KMS-11 (cell line): ENCODE results near the gene BTNL3.

Experiments used
- H2AFZ ChIP-seq: fragments of 200-600 bp; sonication (generic); 2 replicates; pipeline ENCODE4 v1.6.1; 2016; ENCODE audit warnings: antibody characterized with exemption, mixed run types, low read depth
- H3K27ac ChIP-seq: fragments of 200-600 bp; sonication (generic); 2 replicates; pipeline ENCODE4 v1.6.1; 2016; ENCODE audit warnings: mild to moderate bottlenecking, mixed run types
- H3K27me3 ChIP-seq: fragments of 200-600 bp; sonication (generic); 2 replicates; pipeline ENCODE4 v1.6.1; 2017; ENCODE audit warnings: mild to moderate bottlenecking, low read depth, mixed run types, moderate library complexity; ENCODE audit not compliant: insufficient read depth
- H3K36me3 ChIP-seq: fragments of 200-600 bp; sonication (generic); 2 replicates; pipeline ENCODE4 v1.6.1; 2017; ENCODE audit warnings: mild to moderate bottlenecking, mixed run types; ENCODE audit not compliant: insufficient read depth
- H3K4me1 ChIP-seq: fragments of 200-600 bp; sonication (generic); 2 replicates; pipeline ENCODE4 v1.6.1; 2016; ENCODE audit warnings: mild to moderate bottlenecking, low read depth, mixed run types; ENCODE audit not compliant: poor library complexity, severe bottlenecking
- H3K4me2 ChIP-seq: fragments of 200-600 bp; sonication (generic); 2 replicates; pipeline ENCODE4 v1.7.0; 2016; ENCODE audit warnings: mild to moderate bottlenecking, mixed run types
- H3K4me3 ChIP-seq: fragments of 200-600 bp; sonication (generic); IDR thresholded peaks from 2 replicates; pipeline ENCODE4 v1.6.1; 2017; ENCODE audit warnings: low read depth, low read length, mixed read lengths; ENCODE audit not compliant: insufficient read depth
- H3K79me2 ChIP-seq: fragments of 200-600 bp; sonication (generic); 2 replicates; pipeline ENCODE4 v1.6.1; 2016; ENCODE audit warnings: low read depth, mixed run types; ENCODE audit not compliant: insufficient read depth
- H3K9ac ChIP-seq: fragments of 200-600 bp; sonication (generic); 2 replicates; pipeline ENCODE4 v1.6.1; 2016; ENCODE audit warnings: mild to moderate bottlenecking, mixed run types
- H4K20me1 ChIP-seq: fragments of 200-600 bp; sonication (generic); 2 replicates; pipeline ENCODE4 v1.6.1; 2016; ENCODE audit warnings: mild to moderate bottlenecking, mixed run types; ENCODE audit not compliant: insufficient read depth
- TF ChIP-seq, protein P1 (sequence below): fragments of 200-600 bp; sonication (generic); conservative IDR thresholded peaks from 2 replicates; pipeline ENCODE4 v1.6.1; 2017; ENCODE audit warnings: low read depth, mild to moderate bottlenecking, antibody characterized with exemption, low read length, moderate library complexity, mixed read lengths

BTNL3 gene

DNA sequence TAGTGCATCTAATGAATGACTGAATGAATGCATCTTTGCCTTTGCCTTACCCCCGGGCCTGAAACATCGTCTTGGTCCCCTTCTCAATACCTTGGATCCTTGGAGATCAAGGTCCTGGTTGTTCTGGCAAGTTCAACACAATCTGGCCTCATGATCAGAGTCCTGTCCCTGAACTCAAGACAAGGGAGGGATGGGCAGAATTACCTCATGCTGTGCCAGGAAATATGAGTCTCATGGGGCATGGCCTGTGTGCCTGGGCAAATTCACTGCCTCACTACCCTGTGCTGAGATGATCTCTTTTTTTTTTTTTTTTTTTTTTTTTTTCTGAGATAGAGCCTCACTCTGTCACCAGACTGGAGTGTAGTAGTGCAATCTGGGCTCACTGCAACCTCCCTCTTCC lies 630 bp upstream of the BTNL3 start:
- Histone ChIP-seq H3K4me3 (no peak overlapping the region), H3K27me3 (no peaks in the 10 kb centered on the region), H2AFZ (no peak overlapping the region), H3K36me3 (no peaks in the 10 kb centered on the region), H3K79me2 (no peaks in the 10 kb centered on the region), H4K20me1 (no peaks in the 10 kb centered on the region), H3K9ac (no peak overlapping the region), H3K27ac (no peak overlapping the region), H3K4me1 (no peaks in the 10 kb centered on the region), H3K4me2 (no peak overlapping the region)
- TF ChIP-seq, protein P1, sequence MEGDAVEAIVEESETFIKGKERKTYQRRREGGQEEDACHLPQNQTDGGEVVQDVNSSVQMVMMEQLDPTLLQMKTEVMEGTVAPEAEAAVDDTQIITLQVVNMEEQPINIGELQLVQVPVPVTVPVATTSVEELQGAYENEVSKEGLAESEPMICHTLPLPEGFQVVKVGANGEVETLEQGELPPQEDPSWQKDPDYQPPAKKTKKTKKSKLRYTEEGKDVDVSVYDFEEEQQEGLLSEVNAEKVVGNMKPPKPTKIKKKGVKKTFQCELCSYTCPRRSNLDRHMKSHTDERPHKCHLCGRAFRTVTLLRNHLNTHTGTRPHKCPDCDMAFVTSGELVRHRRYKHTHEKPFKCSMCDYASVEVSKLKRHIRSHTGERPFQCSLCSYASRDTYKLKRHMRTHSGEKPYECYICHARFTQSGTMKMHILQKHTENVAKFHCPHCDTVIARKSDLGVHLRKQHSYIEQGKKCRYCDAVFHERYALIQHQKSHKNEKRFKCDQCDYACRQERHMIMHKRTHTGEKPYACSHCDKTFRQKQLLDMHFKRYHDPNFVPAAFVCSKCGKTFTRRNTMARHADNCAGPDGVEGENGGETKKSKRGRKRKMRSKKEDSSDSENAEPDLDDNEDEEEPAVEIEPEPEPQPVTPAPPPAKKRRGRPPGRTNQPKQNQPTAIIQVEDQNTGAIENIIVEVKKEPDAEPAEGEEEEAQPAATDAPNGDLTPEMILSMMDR = no peak

DNA sequence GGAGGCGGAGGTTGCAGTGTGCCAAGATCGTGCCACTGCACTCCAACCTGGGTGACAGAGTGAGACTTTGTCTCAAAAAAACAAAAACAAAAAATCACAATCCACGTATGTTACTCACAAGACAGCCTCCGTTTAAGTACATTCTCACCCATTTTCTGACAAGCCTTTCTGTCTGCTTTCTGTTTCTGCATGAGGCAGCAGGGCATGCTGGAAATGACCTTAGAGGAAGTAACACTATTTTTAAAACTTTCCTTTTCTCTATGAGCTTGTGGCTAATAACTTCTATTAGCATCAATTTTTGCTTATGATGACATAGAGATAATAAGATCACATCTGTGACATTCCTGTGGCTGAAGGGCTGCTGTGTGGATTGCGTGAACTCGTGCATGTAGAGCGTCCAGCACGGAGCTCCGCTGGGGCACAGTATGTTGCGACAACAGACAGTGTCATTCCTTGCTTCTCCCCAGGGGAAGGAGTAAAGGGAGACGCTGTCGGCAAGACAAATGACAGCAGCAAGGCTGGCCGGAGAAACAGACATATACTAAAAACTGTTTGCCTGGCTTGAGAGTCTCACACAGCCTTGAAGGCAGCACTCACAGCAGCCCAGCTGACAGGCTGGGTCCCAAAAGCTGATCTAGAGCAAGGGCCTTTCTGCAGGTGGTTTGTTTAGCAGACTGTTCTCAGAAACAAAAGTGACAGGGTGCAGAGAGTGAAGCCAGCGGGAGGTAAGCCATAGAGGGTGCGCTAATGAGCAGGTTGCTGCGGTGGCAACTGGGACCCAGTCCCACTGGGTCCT lies 1.6 kb downstream of the BTNL3 start:
- H3K9ac ChIP-seq = no peak overlapping the region
- no peaks in the 10 kb centered on the region for H3K79me2 ChIP-seq
- H3K4me2 ChIP-seq = no peak overlapping the region
- no peaks in the 10 kb centered on the region for H3K27me3 ChIP-seq
- H3K36me3 ChIP-seq = no peaks in the 10 kb centered on the region
- TF ChIP-seq, protein P1 = no peak
- no peak overlapping the region for H2AFZ ChIP-seq
- H3K4me1 ChIP-seq = no peaks in the 10 kb centered on the region
- H3K27ac ChIP-seq = no peak overlapping the region
- no peaks in the 10 kb centered on the region for H4K20me1 ChIP-seq
- H3K4me3 ChIP-seq = no peak overlapping the region

DNA sequence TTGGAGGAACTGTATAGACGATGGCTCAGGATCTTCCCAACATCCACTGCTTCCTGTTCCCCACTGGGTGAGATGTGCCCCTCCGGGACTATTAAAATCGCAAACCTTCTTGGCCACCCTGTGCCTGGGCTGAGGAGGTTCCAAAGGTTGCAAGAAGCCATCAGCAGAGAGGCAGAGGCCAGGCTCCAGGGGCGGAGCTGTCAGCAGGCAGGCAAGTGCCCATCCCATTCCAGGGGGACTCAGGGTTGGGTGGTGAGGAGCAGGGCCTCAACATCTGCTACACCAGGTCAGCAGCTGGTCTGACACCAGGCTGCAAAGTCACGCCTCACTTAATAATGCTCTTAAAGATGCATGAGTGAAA lies 2.2 kb downstream of the BTNL3 start:
- H3K4me3 ChIP-seq = no peak overlapping the region
- H3K36me3 ChIP-seq = no peaks in the 10 kb centered on the region
- H2AFZ ChIP-seq = no peak overlapping the region
- no peak overlapping the region for H3K27ac ChIP-seq
- TF ChIP-seq, protein P1 = no peak
- no peaks in the 10 kb centered on the region for H4K20me1 ChIP-seq
- no peak overlapping the region for H3K4me2 ChIP-seq
- H3K79me2 ChIP-seq = no peaks in the 10 kb centered on the region
- H3K27me3 ChIP-seq = no peaks in the 10 kb centered on the region
- no peak overlapping the region for H3K9ac ChIP-seq
- no peaks in the 10 kb centered on the region for H3K4me1 ChIP-seq

DNA sequence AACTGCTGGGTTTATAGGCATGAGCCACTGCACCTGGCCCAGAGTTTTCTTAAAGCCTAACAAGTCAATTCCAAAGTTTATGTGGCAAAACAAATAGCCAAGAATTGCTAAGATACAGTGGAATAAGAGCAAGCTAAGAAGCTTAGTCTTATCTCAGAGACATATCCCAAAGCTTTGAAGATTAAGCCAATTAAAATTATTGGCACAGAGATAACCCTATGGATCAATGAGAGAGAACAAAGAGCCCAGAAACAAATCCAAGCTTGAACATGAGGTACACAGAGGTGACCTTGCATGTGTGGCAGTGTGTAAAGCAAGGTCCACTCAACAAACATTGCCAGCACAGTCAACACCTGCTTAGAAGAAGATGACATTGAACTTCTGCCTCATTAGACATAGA lies 13.3 kb downstream of the BTNL3 start:
- H3K36me3 ChIP-seq = no peaks in the 10 kb centered on the region
- no peak overlapping the region for H3K4me2 ChIP-seq
- no peaks in the 10 kb centered on the region for H3K79me2 ChIP-seq
- no peak overlapping the region for H3K4me3 ChIP-seq
- H3K9ac ChIP-seq = no peak overlapping the region
- H4K20me1 ChIP-seq = no peaks in the 10 kb centered on the region
- no peak overlapping the region for H3K27ac ChIP-seq
- no peaks in the 10 kb centered on the region for H3K27me3 ChIP-seq
- no peaks in the 10 kb centered on the region for H3K4me1 ChIP-seq
- TF ChIP-seq, protein P1 = no peak
- H2AFZ ChIP-seq = no peak overlapping the region
